Upper lobe of left lung (tissue), 4 donors: ENCODE measurements around the gene PDXK.

Source experiments
- POLR2A ChIP-seq, 4 donors: fragments of 450-650 bp; IDR thresholded peaks; one replicate each; pipeline ENCODE4 v1.5.1; 2016 to 2017; ENCODE audit warnings: antibody characterized with exemption in 4 of 4, mild to moderate bottlenecking in 2 of 4
- TF ChIP-seq, protein P1 (sequence below), 6 experiments: fragments of 450-650 bp in 4 of 6; fragments of 200-600 bp in 2 of 6; sonication (generic) in 2 of 6; IDR thresholded peaks; one replicate each; pipeline ENCODE4 v1.5.1; 2016 to 2019; ENCODE audit warnings: antibody characterized with exemption in 6 of 6

DNA sequence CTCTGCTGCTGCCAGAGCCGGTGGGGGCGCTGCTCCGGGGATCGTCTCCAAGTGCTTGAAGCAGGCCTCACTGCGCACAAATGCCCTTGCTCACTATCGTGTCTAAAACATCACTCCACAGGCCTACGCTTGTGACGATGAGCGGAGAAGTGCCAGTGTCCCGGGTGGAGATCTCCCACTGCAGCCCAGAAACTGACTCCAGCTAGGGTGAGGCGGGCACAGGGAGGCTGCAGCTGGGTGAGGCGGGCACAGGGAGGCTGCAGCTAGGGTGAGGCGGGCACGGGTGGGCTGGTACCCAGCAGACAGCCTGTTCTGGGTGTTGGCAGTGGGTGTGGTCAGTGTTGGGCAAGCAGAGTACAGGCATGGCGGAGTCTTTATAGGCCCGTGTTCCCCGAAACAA is 22.7 kb upstream of the PDXK start:
- TF ChIP-seq, protein P1, sequence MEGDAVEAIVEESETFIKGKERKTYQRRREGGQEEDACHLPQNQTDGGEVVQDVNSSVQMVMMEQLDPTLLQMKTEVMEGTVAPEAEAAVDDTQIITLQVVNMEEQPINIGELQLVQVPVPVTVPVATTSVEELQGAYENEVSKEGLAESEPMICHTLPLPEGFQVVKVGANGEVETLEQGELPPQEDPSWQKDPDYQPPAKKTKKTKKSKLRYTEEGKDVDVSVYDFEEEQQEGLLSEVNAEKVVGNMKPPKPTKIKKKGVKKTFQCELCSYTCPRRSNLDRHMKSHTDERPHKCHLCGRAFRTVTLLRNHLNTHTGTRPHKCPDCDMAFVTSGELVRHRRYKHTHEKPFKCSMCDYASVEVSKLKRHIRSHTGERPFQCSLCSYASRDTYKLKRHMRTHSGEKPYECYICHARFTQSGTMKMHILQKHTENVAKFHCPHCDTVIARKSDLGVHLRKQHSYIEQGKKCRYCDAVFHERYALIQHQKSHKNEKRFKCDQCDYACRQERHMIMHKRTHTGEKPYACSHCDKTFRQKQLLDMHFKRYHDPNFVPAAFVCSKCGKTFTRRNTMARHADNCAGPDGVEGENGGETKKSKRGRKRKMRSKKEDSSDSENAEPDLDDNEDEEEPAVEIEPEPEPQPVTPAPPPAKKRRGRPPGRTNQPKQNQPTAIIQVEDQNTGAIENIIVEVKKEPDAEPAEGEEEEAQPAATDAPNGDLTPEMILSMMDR (IDR thresholded peaks at IDR 0.05): no peak
- TF ChIP-seq POLR2A (IDR thresholded peaks at IDR 0.05): no peak
